ENCODE data around the gene GLIS1.

GLIS1 gene

DNA sequence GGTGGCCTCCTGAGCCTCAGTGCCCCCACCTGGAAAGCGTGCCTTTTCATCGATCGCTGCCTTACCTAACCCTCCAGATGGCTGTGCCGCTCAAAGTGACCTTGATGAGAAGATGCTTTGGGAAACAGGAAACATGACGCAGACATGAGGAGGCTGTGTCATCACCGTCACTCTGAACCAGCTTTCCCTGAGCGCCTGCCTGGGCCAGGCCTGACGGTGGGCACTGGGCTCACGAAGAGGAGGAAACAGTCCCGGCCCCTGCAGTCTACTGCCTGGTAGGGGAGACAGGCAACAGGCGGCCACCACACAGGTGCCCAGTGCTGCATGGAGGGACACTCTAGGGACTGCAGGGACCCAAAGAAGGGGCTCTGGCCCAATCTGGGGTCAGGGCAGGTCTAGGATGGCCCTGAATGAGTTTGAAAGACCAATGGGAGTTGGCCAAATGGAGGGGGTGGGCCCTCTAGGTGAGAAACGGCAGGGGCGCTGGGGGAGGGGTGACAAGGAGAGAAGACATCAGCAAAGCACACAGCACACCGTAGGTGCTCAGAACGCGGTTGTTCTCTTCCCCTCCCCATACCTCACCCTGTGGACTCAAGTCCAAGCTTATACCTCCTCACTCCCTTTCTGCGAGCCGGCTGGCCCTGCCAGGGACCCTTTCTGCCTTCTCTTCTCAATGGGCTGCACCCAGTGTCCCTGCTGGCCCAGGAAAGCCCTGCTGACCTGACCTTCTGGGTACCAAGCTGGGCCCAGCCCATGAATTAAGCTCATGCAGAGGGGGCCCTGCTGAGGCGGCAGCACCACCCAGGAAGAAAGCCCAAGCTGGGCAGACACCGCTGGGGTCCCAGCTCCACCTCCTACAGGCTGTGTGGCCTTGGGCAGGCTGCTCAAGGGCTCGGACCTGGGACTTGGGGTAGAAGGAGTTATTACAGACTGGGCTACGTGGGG lies 44.9 kb downstream of the GLIS1 start:
- no peak for DNase-seq (ENCODE audit: low read depth)

- no peak for DNase-seq (ENCODE audit: low read depth)
Measured at GRCh38 chr1:53693339-53693738, 45.6 kb downstream of the GLIS1 start.

DNA sequence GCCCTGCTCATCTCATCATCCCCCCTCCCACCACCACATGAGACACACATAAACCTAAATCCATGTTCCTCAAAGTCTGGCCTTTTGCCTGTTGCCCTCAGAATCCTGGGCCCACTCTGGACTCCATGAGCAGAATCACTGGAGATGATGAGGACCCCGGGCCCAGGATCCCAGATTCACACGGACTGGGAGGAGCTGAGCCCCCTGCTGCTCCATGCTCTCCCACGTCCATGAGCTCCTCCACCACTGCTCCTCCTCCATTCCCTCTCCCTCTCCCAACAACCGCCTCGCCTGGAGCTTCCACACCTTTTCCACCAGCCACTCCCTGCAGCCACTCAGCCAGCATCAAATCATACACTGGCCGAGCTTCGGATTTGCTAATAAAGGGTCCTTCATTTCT lies 47.6 kb downstream of the GLIS1 start:
- no peak for DNase-seq (ENCODE audit: low read depth)

DNA sequence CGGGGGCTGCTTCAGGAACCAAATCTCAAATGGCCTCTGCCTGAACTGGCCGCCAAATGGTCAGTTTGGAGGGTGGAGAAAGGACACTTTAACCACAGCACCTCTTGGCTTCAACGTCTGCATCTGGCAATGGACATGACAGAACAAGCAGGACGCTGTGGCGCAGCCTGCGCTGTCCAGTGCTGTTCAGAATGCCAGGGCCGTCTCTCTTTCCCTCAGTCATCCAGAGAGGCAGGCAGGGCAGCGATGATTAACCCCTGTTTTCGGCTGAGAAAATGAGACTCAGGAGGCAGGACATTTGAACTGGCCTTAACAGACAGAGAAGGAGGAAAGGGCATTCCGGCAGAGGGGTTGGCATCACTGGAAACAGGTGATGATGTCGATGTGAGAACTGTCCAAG lies 48.6 kb downstream of the GLIS1 start:
- DNase-seq (ENCODE audit: low read depth): no peak

DNA sequence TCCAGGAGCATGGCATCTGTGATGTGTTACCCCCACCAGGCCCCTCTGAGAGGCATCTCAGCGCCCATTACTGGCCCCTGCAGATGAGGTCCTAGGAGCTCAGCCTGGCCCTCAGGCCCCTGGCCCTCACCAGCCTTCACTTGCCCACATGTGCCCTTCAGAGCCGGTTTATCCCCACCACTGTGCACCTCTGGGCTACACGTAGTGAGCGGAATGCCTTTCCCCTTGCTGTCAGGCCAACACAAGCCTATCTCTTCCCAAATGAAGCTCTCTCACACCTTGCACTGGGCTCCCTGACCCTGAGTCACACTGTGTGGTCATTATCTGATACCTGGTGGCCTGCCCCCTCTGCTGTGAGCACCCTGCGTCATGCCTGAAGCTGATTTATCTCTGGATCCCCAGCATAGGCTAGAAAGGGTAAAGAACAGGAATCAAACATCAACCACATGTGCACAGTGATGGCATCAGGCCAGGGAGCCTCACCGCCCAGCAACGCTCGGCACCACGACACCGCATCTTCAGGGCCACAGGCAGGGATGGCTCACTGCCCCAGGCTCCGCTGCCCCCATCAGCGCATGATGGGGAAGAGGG lies 49.1 kb downstream of the GLIS1 start:
- no peak for DNase-seq (ENCODE audit: low read depth)

DNA sequence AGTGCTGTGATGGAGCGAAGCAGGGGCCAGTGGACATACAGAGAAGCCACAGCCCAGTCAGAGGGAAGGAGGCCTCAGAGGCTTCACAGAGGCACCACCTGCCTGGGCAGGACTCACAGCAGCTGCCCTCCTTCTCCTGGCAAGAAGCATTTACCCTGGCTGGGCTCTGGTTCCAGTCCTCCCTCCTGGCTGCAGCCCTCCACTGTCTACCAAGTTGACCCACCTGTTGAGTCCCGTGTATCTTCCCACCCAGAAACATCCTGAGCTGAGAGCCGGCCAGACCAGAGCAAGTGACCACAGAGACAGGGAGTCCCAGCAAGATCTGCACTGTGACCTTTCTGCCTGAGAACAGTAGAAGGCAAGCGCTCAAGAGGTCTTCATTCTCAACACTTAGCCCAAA lies 49.7 kb downstream of the GLIS1 start:
- DNase-seq (ENCODE audit: low read depth): no peak

DNA sequence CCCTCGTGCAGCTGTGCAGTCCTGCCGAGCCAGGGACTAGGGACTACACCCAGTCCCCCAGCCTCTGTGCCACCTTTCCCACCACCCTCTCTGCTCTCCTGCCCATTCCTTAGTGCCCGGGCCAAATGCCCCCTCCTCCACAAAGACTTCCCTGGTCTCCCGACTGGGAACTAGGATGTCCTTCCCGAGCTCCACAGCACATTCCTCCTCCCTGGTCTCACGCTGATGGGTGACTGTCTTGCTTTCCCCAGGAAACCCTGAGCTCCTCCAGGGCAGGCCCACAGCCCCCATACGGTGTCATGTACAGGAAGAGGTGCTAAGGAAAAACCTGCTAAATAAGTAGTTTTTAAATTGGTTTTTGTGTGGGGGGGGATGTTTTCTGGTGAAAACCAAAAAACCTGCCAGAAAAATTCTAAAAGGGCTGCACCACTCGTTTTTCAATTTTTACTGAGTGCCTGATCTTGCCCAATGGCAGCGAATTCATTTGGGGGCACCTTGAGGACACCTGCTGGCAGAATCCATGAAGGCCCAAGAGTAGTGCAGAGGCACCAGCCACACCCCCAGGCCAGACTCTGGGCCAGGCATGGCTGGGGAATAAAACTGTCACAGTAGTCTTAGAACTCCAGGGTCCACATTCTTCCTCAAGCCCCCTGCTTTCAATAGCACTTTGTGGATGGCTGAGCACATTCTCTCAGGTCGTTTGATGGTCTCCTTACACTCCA lies 50.4 kb downstream of the GLIS1 start:
- DNase-seq (ENCODE audit: low read depth): no peak

DNA sequence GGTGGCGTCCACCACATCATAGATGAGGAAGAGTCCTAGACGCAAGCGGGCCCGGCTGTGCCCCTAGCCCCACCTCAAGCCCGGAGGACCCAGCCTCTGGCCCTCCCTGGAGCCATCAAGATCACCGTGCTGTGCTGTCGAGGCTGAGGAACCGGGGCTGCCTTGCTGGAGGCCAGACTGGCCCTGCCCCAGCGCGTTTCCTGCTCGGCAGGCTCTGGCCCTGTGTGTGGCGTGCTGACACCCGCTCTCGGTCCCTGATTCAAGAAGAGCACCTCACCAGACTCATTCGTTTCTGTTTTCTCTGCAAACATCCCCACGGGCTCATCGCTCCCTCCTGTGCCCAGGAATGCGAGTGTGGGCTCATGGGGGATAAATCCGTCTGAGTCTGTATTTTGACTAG lies 51.1 kb downstream of the GLIS1 start:
- no peak for DNase-seq (ENCODE audit: low read depth)

- DNase-seq (ENCODE audit: low read depth): no peak
Measured at GRCh38 chr1:53687426-53687825, 51.5 kb downstream of the GLIS1 start.

- no peak for DNase-seq (ENCODE audit: low read depth)
Measured at GRCh38 chr1:53686965-53687267, 52.0 kb downstream of the GLIS1 start.

DNA sequence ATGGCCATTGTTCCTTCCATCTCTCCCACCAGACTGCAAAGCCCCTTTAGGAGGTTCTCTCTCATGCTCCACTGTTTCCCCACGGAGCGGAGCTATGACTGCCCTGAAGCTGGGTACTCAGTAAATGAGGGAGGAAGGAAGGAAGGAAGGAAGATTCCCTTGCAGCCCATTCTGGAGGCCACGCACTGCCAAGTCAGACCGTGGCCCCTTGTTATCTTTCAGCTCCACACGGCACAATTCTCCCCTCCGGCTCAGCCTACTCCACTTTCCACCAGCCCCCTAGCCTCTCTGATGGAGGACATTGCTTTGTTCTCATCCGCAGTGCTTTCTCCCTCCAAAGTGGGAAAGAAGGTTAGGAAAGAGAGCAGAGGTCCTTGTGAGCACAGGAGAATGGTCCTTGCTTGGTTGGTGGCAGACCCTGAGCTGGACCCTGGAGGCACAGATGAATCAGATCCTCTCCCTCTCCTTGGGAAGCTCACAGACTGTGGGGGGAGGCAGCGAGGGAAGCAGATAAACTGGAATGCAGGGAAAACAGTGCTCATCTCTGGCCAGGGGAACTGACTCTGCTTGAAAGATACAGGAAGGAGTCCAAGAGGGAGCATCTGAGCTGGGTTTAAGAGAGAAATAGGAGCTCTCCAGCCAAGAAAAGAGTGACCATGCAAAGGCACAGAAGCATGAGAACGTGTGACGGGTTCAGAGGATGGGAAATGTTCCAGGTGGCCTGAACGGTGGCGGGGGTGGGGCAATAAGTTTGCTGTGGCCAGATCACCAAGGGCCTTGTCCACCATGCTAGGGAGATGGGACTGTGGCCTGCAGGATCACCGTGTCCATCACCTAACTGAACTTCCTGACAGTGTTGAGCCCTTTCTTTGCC lies 52.6 kb downstream of the GLIS1 start:
- no peak for DNase-seq (ENCODE audit: low read depth)

DNA sequence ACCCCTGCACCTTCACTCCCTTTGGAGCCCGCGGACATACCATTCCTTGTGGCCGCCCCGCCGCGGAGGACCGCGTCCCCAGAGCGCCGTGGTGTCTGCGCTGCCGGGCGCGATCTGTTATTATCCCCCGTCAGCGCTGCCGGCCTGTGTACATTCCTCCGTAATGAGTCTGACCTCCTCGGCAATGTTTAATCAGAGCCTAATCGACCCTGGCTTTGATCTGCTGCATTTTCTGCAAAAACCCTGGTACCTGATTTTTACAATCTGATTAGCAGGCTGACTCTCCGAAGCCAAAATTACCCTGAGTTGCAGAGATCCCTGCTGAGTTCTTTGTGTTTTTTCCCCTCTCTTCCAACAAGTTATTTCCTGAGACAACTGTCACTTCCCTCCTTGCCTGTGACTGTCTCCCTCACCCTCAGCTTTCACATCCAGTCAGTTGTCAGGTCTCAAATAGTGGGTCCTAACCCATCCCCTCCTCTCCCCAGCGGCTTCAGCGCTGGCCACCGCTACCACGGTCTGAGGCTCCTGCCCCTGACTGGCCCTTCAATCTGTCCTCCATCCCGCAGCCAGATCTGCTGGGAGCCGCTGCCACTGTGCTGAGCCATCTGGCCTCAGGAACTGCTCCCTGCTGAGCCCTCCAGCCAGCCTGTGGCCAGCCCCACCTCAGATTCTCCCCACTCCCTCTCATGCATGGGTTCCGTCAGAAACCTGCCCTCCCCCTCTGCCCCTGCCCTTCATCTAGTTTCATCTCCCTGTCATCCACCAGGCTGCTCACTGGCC lies 53.5 kb downstream of the GLIS1 start:
- no peak for DNase-seq (ENCODE audit: low read depth)

DNA sequence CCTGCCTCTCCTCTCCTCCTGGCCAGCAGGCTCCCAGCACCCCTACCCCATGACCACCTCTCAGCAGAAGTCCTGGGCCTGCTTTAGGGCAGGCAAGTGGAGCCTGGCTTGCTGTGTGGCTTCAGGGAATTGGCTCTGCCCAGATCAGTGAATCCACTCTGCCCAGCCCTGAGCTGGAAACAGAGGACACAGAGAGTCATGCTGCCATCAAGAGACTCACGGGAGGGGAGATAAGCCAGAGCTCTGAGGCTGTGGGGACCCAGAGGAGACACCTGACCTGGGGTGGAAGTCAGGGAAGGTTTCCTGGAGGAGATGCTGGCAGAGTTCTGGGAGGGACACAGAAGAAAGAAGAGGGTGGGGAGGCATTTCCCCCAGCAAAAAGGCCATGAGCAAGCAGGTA lies 54.2 kb downstream of the GLIS1 start:
- DNase-seq (ENCODE audit: low read depth): no peak

DNA sequence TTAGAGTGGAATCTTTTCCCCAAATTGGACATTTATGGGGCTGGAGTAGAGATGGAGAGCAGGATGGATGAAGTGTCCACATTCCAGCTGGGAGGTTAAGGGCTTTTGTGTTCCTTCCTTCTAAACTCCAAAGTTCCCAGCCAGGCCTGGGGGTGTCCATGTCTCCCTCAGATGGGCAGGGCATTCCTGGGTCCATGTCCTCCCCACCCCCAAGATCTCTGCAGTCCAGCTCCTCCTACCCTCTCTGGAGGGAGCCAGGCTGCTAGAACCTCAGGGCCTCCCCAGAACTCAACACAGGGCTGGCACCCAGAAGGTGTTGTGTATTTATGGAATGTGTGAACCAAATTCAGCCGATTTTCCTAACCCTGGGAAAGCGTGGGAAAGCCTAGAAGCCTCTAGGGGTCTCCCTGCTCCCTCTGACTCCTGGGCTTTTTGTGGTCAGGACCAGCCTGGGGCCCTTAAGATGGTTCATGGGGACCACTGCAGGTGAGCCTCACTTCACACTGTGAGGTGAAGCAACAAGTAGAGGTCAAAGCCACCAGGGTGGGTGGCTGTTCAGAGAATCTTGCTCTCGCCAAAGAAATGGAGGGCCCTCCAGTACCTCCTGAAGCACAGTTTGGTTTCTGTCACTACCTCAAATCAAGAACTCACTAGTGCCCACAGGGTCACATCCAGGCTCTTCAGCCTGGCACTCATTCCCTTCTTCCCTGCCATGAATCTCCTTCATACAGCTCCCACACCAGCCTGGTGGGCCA lies 54.8 kb downstream of the GLIS1 start:
- DNase-seq (ENCODE audit: low read depth): no peak

- DNase-seq (ENCODE audit: low read depth): no peak
Measured at GRCh38 chr1:53682881-53683280, 56.1 kb downstream of the GLIS1 start.

GRCh38 chr1:53681977-53682685 lies 56.8 kb downstream of the GLIS1 start:
- no peak for DNase-seq (ENCODE audit: low read depth)

- no peak for DNase-seq (ENCODE audit: low read depth)
Measured at GRCh38 chr1:53681351-53681976, 57.5 kb downstream of the GLIS1 start.

DNA sequence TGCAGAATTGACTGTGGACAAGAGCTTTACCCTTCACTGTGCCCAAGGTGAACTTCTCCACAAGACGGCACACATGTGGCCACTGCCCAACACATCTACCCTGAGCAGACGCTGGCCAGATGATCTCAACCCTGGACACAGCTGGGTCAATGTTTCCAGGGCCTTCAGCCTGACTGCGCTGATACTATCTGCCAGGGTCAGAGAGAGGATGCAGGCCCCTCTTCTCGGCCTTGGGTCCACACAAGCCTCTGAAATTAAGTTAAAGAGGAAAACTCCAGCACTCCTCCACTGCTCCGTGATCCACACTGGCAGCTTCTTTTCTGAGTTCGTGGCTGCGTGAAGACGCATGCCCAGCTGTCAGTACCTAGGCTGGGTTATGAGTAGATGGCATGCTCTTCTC lies 58.1 kb downstream of the GLIS1 start:
- no peak for DNase-seq (ENCODE audit: low read depth)
